ENCODE measurements around the gene FBLN7.
A peak's percentile ranks its signal among the peaks of the same experiment; 100 is the strongest.
"Not testable (repeated sequence)": the region's sequence is repeated elsewhere in the genome, so short reads cannot be mapped to it uniquely, and the experiment has no call there.

The FBLN7 gene

DNA sequence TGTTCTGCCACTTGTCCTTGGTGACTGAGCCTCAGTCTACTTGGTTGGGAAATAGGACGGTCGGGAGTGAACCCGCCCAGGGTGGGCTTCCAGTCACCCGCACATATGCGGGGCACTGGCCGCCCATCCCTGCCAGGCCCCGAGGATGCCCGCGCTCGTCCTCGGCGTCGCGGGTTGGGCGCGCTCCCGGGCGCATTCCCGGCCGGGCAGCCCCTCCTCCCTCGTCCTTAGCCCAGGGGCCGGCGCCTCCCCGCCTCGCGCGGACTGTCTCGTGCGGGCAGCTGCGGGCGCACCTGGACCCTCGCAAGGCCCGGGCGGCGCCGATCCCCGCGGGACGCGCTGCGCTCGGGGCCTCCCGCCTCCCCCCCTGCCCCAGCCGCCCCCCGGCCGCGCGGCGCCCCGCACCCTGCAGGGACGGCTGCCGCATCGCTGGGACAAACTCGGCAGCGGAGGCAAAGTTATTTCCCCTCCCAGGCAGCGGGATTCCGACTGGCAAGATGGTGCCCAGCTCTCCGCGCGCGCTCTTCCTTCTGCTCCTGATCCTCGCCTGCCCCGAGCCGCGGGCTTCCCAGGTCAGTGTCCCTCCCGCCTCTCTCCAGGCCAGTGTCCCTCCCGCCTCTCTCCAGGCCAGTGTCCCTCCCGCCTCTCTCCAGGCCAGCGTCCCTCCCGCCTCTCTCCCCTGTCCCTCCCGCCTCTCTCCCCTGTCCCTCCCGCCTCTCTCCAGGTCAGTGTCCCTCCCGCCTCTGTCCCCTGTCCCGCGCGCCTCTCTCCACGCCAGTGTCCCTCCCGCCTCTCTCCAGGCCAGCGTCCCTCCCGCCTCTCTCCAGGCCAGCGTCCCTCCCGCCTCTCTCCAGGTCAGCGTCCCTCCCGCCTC, at the start of gene FBLN7:
Gene FBLN7, plus strand, starts transcription at position 227 of the 874 bp plus-strand sequence. Its CDS starts 271 bp downstream, at position 498.
- no peak for DNase-seq

DNA sequence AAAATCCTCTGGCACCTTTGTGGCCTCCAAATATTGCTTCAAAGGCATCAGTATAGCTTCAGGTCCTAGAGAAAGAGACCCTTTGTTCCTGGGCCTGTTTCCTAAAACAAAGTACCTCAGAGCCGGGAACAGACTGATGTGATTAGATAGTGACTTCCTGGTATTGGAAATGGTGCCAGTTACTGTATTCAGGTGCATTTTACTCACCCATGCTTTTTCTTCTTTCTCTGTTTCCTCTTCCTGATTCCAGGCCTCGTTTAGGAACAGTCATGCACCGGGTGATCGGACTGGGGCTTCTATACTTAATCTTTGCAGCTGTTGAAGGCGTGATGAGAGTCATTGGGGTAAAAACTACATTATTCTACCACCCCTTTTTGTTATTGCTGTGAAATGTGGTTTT, 48.8 kb upstream of the FBLN7 start:
- DNase-seq: no peak

DNA sequence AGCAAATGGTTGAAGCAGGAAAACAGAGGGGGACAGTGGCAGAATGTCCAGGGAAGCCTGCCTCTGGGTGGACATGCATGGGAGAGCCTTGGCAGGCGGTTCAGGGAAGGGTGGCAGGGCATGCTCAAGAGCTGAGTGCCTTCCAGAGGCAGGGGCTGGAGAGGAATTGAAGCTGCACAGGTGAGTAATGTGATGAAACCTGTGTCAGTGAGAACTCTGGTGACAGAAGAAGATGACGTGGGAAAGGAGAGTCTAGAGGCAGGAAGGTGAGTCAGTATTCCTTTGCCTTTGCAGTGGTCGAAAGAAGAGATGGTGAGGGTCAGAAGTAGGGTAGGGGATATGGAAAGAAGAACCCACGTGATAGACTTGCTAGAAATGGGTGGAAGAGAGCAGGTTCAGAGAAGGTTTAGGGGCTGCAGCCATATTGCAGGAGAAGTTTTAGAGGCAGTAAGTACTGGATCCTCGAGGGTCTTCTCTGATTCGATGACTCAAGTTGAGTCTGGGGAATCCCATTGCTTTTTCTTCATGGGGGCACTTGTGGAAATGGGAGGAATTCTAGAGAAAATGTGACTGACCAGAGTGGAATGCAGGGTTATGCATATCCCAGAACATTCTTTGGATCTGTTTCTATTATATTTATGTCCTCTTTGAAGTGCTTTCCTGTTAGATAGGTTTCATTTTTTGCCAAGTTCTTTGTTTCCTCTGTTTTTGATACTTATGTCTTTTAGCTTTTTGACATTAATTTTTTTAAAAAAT, 45.7 kb upstream of the FBLN7 start:
- no peak for DNase-seq

GRCh38 chr2:112093216-112093615, 45.0 kb upstream of the FBLN7 start:
- no peak for DNase-seq

- no peak for DNase-seq
These were observed 42.5 kb upstream of the FBLN7 start for GRCh38 chr2:112095681-112096080.

DNA sequence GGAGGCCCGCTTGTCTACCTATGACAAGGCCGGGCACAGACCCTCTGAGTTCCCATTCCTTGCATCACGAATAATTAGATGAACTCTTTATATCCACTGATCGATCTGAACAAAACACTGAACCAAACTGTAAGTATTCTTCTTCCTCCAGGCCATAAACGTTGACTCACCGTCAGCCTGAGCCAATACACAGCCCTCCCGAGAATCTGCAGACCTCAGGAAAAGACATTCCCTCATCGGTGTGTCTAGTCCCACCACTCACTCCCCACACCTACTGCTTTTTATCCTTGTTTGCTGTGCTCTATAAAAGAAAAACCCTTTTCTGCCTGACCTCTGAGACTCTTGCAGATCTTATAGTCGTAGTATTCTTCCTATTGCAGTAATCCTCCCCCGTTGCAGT, 42.1 kb upstream of the FBLN7 start:
- no peak for DNase-seq

DNA sequence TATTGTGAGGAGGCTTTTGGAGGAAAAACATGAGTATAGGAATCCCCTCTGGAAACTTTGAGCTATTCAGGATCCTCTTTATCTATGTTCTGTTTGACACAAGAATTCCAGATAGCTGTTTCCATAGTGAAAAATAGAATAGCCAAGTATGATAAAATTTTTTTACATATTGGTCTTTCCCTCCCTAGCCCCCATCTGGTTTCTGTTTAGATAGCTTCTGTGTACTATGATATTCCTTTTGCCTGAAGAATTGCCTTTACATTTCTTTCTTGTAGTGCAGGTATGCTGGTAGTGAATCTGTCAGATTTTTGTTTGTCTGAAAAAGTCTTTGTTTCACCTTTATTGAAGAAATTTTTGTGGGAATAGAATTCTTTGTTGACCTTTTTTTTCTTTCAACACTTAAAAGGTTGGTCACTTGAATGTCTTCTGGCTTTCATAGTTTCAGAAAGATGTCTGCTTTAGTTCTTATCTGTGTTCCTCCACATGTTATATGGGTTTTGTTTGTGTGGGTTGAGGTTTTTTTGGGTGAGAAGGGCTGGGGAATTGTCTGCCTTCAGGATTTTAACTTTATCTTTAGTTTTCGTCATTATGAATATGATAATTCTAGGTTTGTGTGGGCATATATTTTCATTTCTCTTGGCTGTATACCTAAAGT, 29.9 kb upstream of the FBLN7 start:
- no peak for DNase-seq

- no peak for DNase-seq
These were observed 28.9 kb upstream of the FBLN7 start for GRCh38 chr2:112109278-112109677.

DNA sequence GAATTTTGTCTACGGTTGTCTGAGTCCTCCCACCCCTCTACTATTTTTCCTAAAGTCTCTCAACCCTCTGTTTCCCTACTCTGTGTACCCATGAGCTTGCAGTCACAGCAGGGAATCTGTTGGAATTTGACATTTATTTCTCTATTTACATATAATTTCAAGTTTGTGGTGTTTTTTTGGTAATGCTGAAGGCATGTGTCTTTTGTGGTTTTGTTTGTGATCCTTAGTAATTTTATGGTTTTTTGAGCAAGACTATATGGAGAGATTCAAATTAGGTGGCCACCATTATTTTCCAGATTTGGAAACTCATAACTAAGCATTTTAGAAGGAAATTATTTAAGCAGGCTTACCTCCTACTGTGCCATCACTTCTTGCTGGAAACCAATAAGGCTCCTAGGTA, 27.2 kb upstream of the FBLN7 start:
- DNase-seq: no peak

DNA sequence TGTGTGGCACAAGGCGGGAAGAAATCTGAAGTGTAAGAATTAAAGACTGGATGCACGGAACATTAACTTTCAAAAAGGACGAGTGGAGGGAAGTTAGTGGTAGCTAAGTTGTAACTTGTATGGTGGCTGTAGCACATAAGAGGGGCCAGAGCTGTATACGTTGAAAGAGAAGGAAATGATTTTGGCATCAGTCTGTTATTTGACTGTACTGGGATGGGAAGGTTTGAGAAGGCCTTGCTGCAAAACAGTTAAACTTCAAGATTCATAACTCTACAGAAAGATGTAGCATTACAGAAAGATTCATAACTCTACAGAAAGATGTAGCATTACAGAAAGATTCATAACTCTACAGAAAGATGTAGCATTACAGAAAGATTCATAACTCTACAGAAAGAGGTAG, 24.8 kb upstream of the FBLN7 start:
- not testable (repeated sequence) for DNase-seq

DNA sequence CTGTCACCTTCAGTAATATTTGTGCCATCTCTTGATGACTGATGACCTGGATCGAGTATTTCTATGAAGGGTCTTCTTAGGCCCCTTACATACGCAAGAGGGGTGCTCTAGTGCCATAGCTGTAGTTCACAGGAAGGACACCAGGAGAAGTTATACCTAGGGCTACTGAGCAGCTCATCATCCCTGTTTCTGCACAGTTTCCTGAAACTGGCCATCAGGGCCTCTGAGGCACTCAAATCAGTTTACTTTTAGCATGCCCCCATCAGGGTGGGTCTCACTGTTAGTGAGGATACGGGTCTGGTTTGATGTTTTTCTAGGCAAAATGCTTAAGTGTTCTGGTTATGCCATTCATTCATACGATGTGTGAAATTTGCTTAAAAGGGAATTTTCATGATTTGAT, 20.0 kb upstream of the FBLN7 start:
- DNase-seq: no peak

- DNase-seq: peak; percentile 44
These were observed 16.4 kb upstream of the FBLN7 start for GRCh38 chr2:112121682-112122254.

GRCh38 chr2:112129060-112129459, 9.1 kb upstream of the FBLN7 start:
- no peak for DNase-seq

- no peak for DNase-seq
These were observed 4.8 kb upstream of the FBLN7 start for GRCh38 chr2:112133344-112133743.

- DNase-seq: no peak
These were observed 4.1 kb upstream of the FBLN7 start for GRCh38 chr2:112134120-112134519.

DNA sequence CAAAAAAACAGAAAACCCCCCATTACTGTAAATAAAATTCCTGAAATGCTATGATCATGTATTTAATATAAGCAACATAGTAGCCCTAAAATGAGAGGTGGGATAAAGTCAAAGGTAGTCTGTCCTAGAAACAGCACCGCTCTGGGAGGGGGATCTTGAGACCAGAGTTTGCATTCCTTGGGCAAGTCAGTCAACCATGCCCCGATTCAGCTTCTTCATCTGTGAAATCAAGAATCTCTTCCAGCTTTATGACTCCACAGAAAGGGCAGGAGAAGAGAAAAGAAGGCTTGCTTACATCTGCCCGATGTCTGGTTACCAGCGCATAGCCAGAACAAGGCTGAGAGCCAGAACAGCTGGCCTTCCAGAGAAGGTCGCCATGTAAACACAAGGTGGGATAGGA, 2.1 kb upstream of the FBLN7 start:
- DNase-seq: no peak

- no peak for DNase-seq
These were observed 548 bp upstream of the FBLN7 start for GRCh38 chr2:112137516-112138158.

DNA sequence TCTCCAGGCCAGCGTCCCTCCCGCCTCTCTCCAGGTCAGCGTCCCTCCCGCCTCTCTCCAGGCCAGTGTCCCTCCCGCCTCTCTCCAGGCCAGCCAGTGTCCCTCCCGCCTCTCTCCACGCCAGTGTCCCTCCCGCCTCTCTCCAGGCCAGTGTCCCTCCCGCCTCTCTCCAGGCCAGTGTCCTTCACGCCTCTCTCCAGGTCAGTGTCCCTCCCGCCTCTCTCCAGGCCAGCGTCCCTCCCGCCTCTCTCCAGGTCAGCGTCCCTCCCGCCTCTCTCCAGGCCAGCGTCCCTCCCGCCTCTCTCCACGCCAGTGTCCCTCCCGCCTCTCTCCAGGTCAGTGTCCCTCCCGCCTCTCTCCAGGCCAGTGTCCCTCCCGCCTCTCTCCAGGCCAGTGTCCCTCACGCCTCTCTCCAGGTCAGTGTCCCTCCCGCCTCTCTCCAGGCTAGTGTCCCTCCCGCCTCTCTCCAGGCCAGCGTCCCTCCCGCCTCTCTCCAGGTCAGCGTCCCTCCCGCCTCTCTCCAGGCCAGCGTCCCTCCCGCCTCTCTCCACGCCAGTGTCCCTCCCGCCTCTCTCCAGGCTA, 939 bp downstream of the FBLN7 start:
- not testable (repeated sequence) for DNase-seq

DNA sequence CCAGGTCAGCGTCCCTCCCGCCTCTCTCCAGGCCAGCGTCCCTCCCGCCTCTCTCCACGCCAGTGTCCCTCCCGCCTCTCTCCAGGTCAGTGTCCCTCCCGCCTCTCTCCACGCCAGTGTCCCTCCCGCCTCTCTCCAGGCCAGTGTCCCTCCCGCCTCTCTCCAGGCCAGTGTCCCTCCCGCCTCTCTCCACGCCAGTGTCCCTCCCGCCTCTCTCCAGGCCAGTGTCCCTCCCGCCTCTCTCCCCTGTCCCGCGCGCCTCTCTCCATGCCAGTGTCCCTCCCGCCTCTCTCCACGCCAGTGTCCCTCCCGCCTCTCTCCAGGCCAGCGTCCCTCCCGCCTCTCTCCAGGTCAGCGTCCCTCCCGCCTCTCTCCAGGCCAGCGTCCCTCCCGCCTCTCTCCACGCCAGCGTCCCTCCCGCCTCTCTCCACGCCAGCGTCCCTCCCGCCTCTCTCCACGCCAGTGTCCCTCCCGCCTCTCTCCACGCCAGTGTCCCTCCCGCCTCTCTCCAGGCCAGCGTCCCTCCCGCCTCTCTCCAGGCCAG, 1.5 kb downstream of the FBLN7 start:
- not testable (repeated sequence) for DNase-seq

GRCh38 chr2:112140205-112140802, 2.1 kb downstream of the FBLN7 start:
- no peak for DNase-seq

DNA sequence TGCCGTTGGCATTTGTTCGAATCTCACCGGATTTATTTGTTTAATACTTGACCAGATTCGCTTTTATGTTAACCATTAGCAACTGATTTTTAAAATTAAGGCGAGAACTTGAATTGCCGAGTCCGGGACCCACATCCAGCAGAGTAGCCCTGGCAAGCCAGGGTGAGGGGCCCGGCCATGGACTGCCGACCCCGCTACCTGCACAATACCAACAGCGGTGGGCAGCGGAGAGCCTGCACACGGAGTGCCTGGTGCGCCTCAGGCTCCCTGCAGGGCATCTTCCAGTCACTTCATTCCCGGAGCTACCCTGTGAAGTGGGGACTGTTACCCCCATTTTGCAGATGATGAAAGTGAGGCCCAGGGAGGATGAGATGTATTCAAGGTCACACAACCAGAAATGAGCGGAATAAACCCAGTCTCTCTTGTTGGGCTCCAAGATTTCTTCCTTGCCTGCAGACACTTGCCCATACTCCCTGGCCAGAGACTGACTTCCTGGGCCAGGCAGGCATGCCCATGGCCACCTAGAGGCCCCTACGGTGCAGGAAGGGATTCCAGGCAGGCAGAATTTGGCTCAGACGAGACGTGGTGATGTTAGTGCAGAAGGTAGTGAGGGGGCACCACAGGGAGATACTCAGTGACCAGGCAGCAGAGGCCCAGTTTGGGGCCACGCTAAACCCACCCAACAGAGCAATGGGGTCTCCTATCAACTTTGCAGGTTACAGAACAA, 2.9 kb downstream of the FBLN7 start:
- DNase-seq: no peak

Data from NCI-H1694 treated with DMSO at 0.1 percent for 48 hours (cell line).